CD14-positive monocyte (primary cell): ENCODE results near the gene TMEM242. TPM values are rescaled to one million over a fixed set of nuclear protein-coding genes. Genes with fewer than 3 reads are reported as not detected.

Experiments used
- DNase-seq, 3 donors: peaks; one replicate each; pipeline ENCODE4 v3.0.0-alpha.2; 2011 to 2022
- H2AFZ ChIP-seq: 2 replicates; pipeline ENCODE4 v1.6.0; 2012; ENCODE audit warnings: mild to moderate bottlenecking, low read depth, low read length, inconsistent platforms; ENCODE audit not compliant: insufficient read depth, poor library complexity, severe bottlenecking
- H3K27ac ChIP-seq, 2 donors: 1 replicate in 1 of 2; 2 replicates in 1 of 2; pipeline ENCODE4 v1.5.1; 2012 to 2013; ENCODE audit warnings: low read length in 2 of 2, control low read depth in 1 of 2, inconsistent platforms in 1 of 2, low read depth in 1 of 2, mild to moderate bottlenecking in 1 of 2
- H3K27me3 ChIP-seq, 2 donors: one replicate each; pipeline versions ENCODE4 v1.6.0 to v1.6.1; 2011 to 2013; ENCODE audit warnings: low read length in 2 of 2; ENCODE audit not compliant: control insufficient read depth in 2 of 2, insufficient read depth in 2 of 2
- H3K36me3 ChIP-seq, 2 donors: replicated peaks in 1 of 2; 1 replicate in 1 of 2; 2 replicates in 1 of 2; pipeline versions ENCODE4 v1.5.1 to v1.6.1; 2012 to 2013; ENCODE audit warnings: low read length in 2 of 2, control low read depth in 1 of 2, inconsistent platforms in 1 of 2, mild to moderate bottlenecking in 1 of 2; ENCODE audit not compliant: insufficient read depth in 2 of 2, control insufficient read depth in 1 of 2
- H3K4me1 ChIP-seq, 2 donors: 1 replicate in 1 of 2; 2 replicates in 1 of 2; pipeline versions ENCODE4 v1.5.1 to v1.6.1; 2012 to 2013; ENCODE audit warnings: low read length in 2 of 2, control low read depth in 1 of 2, inconsistent platforms in 1 of 2, mild to moderate bottlenecking in 1 of 2, moderate library complexity in 1 of 2; ENCODE audit not compliant: insufficient read depth in 2 of 2, control insufficient read depth in 1 of 2
- H3K4me2 ChIP-seq: replicated peaks from 2 replicates; pipeline ENCODE3; 2012; ENCODE audit warnings: low read length, moderate library complexity, mild to moderate bottlenecking; ENCODE audit not compliant: poor library complexity, severe bottlenecking; ENCODE audit errors: extremely low read depth
- H3K4me3 ChIP-seq, 3 experiments: fragments of 200-600 bp in 1 of 3; sonication (generic) in 1 of 3; replicated peaks in 1 of 3; 1 replicate in 2 of 3; 2 replicates in 1 of 3; pipeline ENCODE4 v1.5.1; 2011 to 2013; ENCODE audit warnings: low read length in 3 of 3, mild to moderate bottlenecking in 3 of 3, control low read depth in 2 of 3, low read depth in 2 of 3, inconsistent platforms in 1 of 3, moderate library complexity in 1 of 3
- H3K79me2 ChIP-seq: 2 replicates; pipeline ENCODE4 v1.6.0; 2012; ENCODE audit warnings: mild to moderate bottlenecking, control low read depth, inconsistent platforms, low read length, moderate library complexity; ENCODE audit not compliant: insufficient read depth
- H3K9ac ChIP-seq: 2 replicates; pipeline ENCODE4 v1.6.0; 2017; ENCODE audit warnings: low read length, mild to moderate bottlenecking; ENCODE audit not compliant: insufficient read depth, poor library complexity, severe bottlenecking
- H3K9me3 ChIP-seq, 2 donors: replicated peaks in 1 of 2; 1 replicate in 1 of 2; 2 replicates in 1 of 2; pipeline versions ENCODE4 v1.5.1 to v1.6.1; 2012 to 2013; ENCODE audit warnings: low read length in 2 of 2, control low read depth in 1 of 2; ENCODE audit not compliant: control insufficient read depth in 1 of 2, insufficient read depth in 1 of 2
- H4K20me1 ChIP-seq: 2 replicates; pipeline ENCODE4 v1.6.0; 2012; ENCODE audit warnings: mild to moderate bottlenecking, low read length, control low read depth, moderate library complexity; ENCODE audit not compliant: insufficient read depth
- H3K27ac Mint-ChIP-seq, 7 donors: one replicate each; pipeline ENCODE4 v1.8.0; 2020; ENCODE audit warnings: mild to moderate bottlenecking in 7 of 7, mixed read lengths in 7 of 7, moderate library complexity in 6 of 7, inconsistent platforms in 2 of 7
- H3K27me3 Mint-ChIP-seq, 3 donors: one replicate each; pipeline ENCODE4 v1.8.0; 2021 to 2022; ENCODE audit warnings: low read depth in 3 of 3, mild to moderate bottlenecking in 3 of 3, mixed read lengths in 3 of 3, moderate library complexity in 3 of 3, inconsistent platforms in 1 of 3
- H3K36me3 Mint-ChIP-seq, 2 donors: one replicate each; pipeline ENCODE4 v1.8.0; 2020; ENCODE audit warnings: mixed read lengths in 2 of 2, inconsistent platforms in 1 of 2, mild to moderate bottlenecking in 1 of 2
- H3K4me1 Mint-ChIP-seq: one replicate; pipeline ENCODE4 v1.8.0; 2020; ENCODE audit warnings: mild to moderate bottlenecking, mixed read lengths
- H3K4me3 Mint-ChIP-seq, 2 donors: one replicate each; pipeline ENCODE4 v1.8.0; 2020; ENCODE audit warnings: mild to moderate bottlenecking in 2 of 2, mixed read lengths in 2 of 2, moderate library complexity in 1 of 2
- H3K9me3 Mint-ChIP-seq, 7 donors: one replicate each; pipeline ENCODE4 v1.8.0; 2020 to 2022; ENCODE audit warnings: mixed read lengths in 7 of 7, mild to moderate bottlenecking in 6 of 7, moderate library complexity in 6 of 7, inconsistent platforms in 2 of 7
- WGBS: methylation state at CpG from one replicate; pipeline ENCODE4 v1.1.5; 2013; ENCODE audit warnings: missing lambda C conversion rate; ENCODE audit not compliant: insufficient coverage; 5-methylcytosine and 5-hydroxymethylcytosine counted together
- intact Hi-C, 2 donors: fragments of 100-400 bp; cut with micrococcal nuclease; formaldehyde crosslinking; loops; one replicate each; pipeline versions ENCODE4 v1.15.0 to v1.15.1; 2023
- polyA plus RNA-seq, 3 donors: library from polyadenylated mRNA; depleted of rRNA in 1 of 3; unstranded in 2 of 3; stranded (reverse) in 1 of 3; fragments of 300-500 nt in 2 of 3; fragments of >200 nt in 1 of 3; fragmentation: Illumina TruSeq in 2 of 3; gene quantifications; 1 replicate in 2 of 3; 2 replicates in 1 of 3; pipeline ENCODE4 v1.2.3, GENCODE V29; 2012 to 2021
- TF ChIP-seq, protein P1 (sequence below): fragments of 200-600 bp; IDR thresholded peaks from one replicate; pipeline ENCODE4 v1.8.0; 2022; ENCODE audit warnings: antibody characterized with exemption, mild to moderate bottlenecking

Gene TMEM242
- polyA plus RNA-seq, 3 donors = 5.6 to 9.8 (median 8.3) TPM

GRCh38 chr6:157268835-157269234, 54.5 kb downstream of the TMEM242 start:
- WGBS = 97% methylated on average over 4 of the region's 6 CpGs
- intact Hi-C loops = no loop called here
- H3K9ac ChIP-seq = no peak overlapping the region
- DNase-seq = no peak
- Mint-ChIP-seq H3K4me1 (peaks cover 4% of the 10 kb centered on the region), H3K9me3 (peaks cover 0 to 10% (median 6%) of the 10 kb centered on the region in 7 donors), H3K27ac (no peak overlapping the region), H3K4me3 (no peak overlapping the region), H3K27me3 (peaks cover 4 to 6% (median 5%) of the 10 kb centered on the region in 3 donors), H3K36me3 (no peaks in the 10 kb centered on the region)
- H4K20me1 ChIP-seq = no peaks in the 10 kb centered on the region
- peaks cover 0 to 6% of the 10 kb centered on the region in 2 donors for H3K9me3 ChIP-seq
- TF ChIP-seq, protein P1, sequence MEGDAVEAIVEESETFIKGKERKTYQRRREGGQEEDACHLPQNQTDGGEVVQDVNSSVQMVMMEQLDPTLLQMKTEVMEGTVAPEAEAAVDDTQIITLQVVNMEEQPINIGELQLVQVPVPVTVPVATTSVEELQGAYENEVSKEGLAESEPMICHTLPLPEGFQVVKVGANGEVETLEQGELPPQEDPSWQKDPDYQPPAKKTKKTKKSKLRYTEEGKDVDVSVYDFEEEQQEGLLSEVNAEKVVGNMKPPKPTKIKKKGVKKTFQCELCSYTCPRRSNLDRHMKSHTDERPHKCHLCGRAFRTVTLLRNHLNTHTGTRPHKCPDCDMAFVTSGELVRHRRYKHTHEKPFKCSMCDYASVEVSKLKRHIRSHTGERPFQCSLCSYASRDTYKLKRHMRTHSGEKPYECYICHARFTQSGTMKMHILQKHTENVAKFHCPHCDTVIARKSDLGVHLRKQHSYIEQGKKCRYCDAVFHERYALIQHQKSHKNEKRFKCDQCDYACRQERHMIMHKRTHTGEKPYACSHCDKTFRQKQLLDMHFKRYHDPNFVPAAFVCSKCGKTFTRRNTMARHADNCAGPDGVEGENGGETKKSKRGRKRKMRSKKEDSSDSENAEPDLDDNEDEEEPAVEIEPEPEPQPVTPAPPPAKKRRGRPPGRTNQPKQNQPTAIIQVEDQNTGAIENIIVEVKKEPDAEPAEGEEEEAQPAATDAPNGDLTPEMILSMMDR = no peak
- H2AFZ ChIP-seq = no peak overlapping the region
- H3K79me2 ChIP-seq = no peaks in the 10 kb centered on the region
- peaks cover 5% of the 10 kb centered on the region in 2 donors for H3K4me1 ChIP-seq
- H3K36me3 ChIP-seq = no peaks in the 10 kb centered on the region
- no peak overlapping the region for H3K4me3 ChIP-seq
- H3K27ac ChIP-seq = no peak overlapping the region
- H3K4me2 ChIP-seq = no peak overlapping the region
- peaks cover 0 to 9% of the 10 kb centered on the region in 2 donors for H3K27me3 ChIP-seq

- Mint-ChIP-seq H3K27ac (no peak overlapping the region), H3K9me3 (peaks cover 0 to 10% (median 6%) of the 10 kb centered on the region in 7 donors), H3K36me3 (no peaks in the 10 kb centered on the region), H3K4me3 (no peak overlapping the region), H3K4me1 (peaks cover 1% of the 10 kb centered on the region), H3K27me3 (peaks cover 3 to 5% (median 4%) of the 10 kb centered on the region in 3 donors)
- H3K4me2 ChIP-seq = no peak overlapping the region
- no peak overlapping the region for H3K9ac ChIP-seq
- H3K79me2 ChIP-seq = no peaks in the 10 kb centered on the region
- H3K4me1 ChIP-seq = peaks cover under 1% of the 10 kb centered on the region in 2 donors
- no peak overlapping the region for H3K4me3 ChIP-seq
- TF ChIP-seq, protein P1 = no peak
- no peak for DNase-seq
- H3K27me3 ChIP-seq = peaks cover 0 to 5% of the 10 kb centered on the region in 2 donors
- WGBS = no CpG with 5 or more reads among the region's 6 CpGs
- peaks cover 0 to 6% of the 10 kb centered on the region in 2 donors for H3K9me3 ChIP-seq
- no peak overlapping the region for H3K27ac ChIP-seq
- no peaks in the 10 kb centered on the region for H4K20me1 ChIP-seq
- H2AFZ ChIP-seq = no peak overlapping the region
- intact Hi-C loops = no loop called here
- H3K36me3 ChIP-seq = no peaks in the 10 kb centered on the region
These were observed 54.9 kb downstream of the TMEM242 start for GRCh38 chr6:157268396-157268795.
